ENCODE measurements around the gene SUCLG2. TPM values are rescaled to one million over a fixed set of nuclear protein-coding genes. Genes with fewer than 3 reads are reported as not detected.

SUCLG2 gene
- total RNA-seq, 1 donor from 2014 or later, result 53.8 TPM

DNA sequence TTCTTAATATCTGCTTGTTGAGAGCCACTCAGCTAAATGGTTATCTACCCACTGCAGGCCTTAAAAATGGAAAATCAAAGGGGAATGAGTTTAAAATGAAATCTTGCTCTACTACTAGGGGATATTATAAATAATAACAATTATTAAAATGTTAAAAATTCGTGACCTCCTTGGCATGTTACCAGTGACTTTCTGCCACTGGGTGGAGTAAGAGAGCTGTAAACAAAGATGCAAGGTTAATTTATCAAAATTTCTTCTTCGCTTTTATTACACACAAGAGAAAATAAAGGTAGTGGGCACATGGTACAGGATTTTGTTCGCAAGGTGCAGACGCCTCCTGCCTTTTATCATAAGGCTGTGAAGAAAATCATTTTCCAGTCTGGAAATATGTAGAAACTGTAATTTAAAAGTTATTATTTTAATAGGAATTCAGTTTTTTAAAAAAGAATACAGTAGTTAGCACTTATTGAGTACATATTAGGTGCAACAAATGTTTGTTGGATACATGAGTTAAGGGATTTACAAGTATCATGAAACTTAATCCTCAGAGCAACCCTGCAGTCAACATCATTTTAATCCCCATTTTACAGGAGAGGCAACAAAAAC lies 272.6 kb downstream of the SUCLG2 start:
- no peak overlapping the region for H3K27ac ChIP-seq
- H3K9me3 ChIP-seq, result no peaks in the 10 kb centered on the region
- no peak for DNase-seq
- intact Hi-C loops (cut with DNase I), result no loop called here
- no peaks in the 10 kb centered on the region for H3K27me3 ChIP-seq
- H3K4me3 ChIP-seq, result no peak overlapping the region
- no peak for ATAC-seq
- TF ChIP-seq, protein P1, sequence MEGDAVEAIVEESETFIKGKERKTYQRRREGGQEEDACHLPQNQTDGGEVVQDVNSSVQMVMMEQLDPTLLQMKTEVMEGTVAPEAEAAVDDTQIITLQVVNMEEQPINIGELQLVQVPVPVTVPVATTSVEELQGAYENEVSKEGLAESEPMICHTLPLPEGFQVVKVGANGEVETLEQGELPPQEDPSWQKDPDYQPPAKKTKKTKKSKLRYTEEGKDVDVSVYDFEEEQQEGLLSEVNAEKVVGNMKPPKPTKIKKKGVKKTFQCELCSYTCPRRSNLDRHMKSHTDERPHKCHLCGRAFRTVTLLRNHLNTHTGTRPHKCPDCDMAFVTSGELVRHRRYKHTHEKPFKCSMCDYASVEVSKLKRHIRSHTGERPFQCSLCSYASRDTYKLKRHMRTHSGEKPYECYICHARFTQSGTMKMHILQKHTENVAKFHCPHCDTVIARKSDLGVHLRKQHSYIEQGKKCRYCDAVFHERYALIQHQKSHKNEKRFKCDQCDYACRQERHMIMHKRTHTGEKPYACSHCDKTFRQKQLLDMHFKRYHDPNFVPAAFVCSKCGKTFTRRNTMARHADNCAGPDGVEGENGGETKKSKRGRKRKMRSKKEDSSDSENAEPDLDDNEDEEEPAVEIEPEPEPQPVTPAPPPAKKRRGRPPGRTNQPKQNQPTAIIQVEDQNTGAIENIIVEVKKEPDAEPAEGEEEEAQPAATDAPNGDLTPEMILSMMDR (IDR thresholded peaks at IDR 0.05), result peak; percentile 71
- no peaks in the 10 kb centered on the region for H3K4me1 ChIP-seq
- H3K36me3 ChIP-seq, result no peaks in the 10 kb centered on the region

DNA sequence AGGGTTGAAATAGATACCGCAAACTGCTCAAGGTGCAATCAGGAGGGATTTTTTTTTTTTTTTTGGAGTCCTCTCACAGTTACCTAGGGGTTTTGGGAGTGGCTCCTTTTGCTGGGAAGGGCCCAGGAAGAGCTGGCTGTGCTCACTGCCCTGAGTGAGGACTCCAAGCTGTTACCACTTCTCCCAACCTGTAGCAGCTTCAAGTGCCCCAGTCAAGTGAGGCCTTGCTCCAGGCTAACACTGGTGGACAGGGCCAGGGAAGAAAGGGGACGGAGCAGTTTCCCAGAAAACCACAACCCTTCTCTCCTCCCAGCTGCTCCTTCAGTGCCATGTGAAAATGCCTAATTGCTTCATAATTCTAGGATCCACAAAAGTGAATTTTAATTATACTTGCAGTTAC lies 274.3 kb downstream of the SUCLG2 start:
- DNase-seq, result no peak
- ATAC-seq, result peak; percentile 38
- intact Hi-C loops (cut with DNase I), result no loop called here
- H3K27me3 ChIP-seq, result no peaks in the 10 kb centered on the region
- no peak overlapping the region for H3K27ac ChIP-seq
- TF ChIP-seq, protein P1 (IDR thresholded peaks at IDR 0.05), result no peak
- H3K4me1 ChIP-seq, result no peaks in the 10 kb centered on the region
- no peak overlapping the region for H3K4me3 ChIP-seq
- no peaks in the 10 kb centered on the region for H3K9me3 ChIP-seq
- no peaks in the 10 kb centered on the region for H3K36me3 ChIP-seq

DNA sequence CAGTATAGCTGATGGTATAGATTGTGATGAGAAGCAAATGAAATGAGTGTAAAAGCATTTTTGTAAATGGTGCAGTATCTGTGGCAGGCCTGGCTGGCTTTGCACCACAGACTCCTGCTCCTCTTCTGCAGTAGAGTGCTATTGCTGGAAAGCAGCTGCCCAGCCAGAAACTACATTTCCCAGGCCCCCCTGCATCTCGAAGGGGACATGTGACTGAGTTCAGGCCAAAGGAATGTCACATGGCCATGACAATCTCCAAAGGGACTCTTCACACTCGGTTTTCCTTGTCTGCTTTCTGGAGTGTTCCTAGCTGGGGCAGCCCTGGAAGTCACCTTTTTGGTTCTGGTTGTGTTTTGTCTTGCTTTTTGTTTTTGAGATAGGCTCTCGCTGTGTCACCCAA lies 277.1 kb downstream of the SUCLG2 start:
- no peak for ATAC-seq
- Histone ChIP-seq H3K4me1 (no peaks in the 10 kb centered on the region), H3K36me3 (no peaks in the 10 kb centered on the region), H3K27ac (no peak overlapping the region), H3K27me3 (no peaks in the 10 kb centered on the region), H3K9me3 (no peaks in the 10 kb centered on the region), H3K4me3 (no peak overlapping the region)
- DNase-seq, result no peak
- TF ChIP-seq, protein P1 (IDR thresholded peaks at IDR 0.05), result no peak
- intact Hi-C loops (cut with DNase I), result no loop called here

DNA sequence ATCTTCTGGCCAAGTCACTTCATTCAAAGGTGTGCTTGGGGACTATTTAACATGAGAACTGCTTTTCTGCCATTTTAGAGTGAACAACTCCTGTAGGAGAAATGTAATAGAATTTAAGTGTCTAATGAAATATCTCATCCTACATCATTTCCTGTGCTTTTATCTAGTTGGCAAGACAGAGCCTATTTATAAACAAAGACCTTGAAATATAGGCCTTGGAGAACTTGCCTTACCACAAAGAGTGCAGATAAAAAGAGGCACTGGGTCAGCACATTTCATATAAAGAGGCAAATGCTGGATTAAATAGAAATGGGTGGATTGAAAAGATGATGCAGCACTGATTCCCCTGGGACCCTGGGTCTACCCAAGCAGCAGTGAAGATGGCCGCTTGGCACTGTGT lies 278.0 kb downstream of the SUCLG2 start:
- Histone ChIP-seq H3K4me3 (no peak overlapping the region), H3K27ac (no peak overlapping the region), H3K4me1 (no peaks in the 10 kb centered on the region), H3K27me3 (no peaks in the 10 kb centered on the region), H3K36me3 (no peaks in the 10 kb centered on the region), H3K9me3 (no peaks in the 10 kb centered on the region)
- DNase-seq (no peak), ATAC-seq (no peak)
- intact Hi-C loops (cut with DNase I), result no loop called here
- TF ChIP-seq, protein P1 (IDR thresholded peaks at IDR 0.05), result no peak

DNA sequence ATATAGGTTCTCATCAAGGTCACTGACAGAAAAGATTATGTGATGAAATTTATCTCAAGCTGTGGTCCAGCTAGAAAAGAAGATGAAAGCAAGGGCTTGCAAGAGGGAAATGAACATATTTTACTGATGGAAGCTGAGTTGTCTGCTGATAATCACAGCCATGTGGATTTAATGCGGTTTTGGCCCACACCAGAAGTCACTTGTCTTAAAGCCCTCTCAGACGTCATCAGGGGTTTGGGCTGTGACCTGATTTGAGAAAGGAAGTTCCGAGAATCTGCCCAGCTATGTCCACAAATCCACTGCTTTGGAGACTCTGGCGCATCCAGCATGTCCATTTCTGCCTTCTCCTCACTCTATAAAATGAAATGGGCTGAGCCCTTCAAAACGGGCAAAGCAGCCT lies 278.4 kb downstream of the SUCLG2 start:
- Histone ChIP-seq H3K27ac (no peak overlapping the region), H3K27me3 (no peaks in the 10 kb centered on the region), H3K36me3 (no peaks in the 10 kb centered on the region), H3K9me3 (no peaks in the 10 kb centered on the region), H3K4me3 (no peak overlapping the region), H3K4me1 (no peaks in the 10 kb centered on the region)
- TF ChIP-seq, protein P1 (IDR thresholded peaks at IDR 0.05), result no peak
- intact Hi-C loops (cut with DNase I), result no loop called here
- no peak for DNase-seq
- no peak for ATAC-seq

DNA sequence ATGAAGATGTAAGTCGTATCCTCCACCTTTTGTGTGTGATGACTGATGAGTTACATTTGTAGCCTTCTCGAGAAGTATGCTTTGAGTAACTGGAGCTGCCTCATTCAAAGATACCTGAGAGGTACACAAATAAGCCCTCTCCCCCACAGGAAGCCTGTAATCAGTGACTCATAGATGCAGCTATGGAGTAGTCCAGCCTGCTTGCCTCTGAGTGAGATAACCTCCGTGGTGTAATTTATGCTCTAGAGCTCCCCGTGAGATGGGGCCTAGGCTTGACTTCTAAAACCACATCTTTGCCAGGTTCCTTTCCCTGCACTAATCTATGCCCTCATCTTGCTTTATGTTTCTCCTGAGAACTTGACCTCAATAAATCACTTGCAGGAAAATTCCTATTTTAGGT lies 291.7 kb downstream of the SUCLG2 start:
- Histone ChIP-seq H3K27ac (no peak overlapping the region), H3K9me3 (no peaks in the 10 kb centered on the region), H3K27me3 (no peaks in the 10 kb centered on the region), H3K4me3 (no peak overlapping the region), H3K4me1 (no peaks in the 10 kb centered on the region), H3K36me3 (no peaks in the 10 kb centered on the region)
- intact Hi-C loops (cut with DNase I), result no loop called here
- DNase-seq (no peak), ATAC-seq (no peak)
- TF ChIP-seq, protein P1 (IDR thresholded peaks at IDR 0.05), result no peak

Measured in upper lobe of right lung (tissue), 1 donor.